HG03354 (cell line): ENCODE measurements around the gene MRI1.
"Not testable (repeated sequence)": the region's sequence is repeated elsewhere in the genome, so short reads cannot be mapped to it uniquely, and the experiment has no call there.

Source experiments
- ATAC-seq: cut with Tn5 transposase; IDR thresholded peaks from one replicate; pipeline ENCODE4 v1.9.1; 2021; ENCODE audit warnings: mild to moderate bottlenecking; ENCODE audit not compliant: unreplicated experiment, poor library complexity, severe bottlenecking

MRI1 gene

DNA sequence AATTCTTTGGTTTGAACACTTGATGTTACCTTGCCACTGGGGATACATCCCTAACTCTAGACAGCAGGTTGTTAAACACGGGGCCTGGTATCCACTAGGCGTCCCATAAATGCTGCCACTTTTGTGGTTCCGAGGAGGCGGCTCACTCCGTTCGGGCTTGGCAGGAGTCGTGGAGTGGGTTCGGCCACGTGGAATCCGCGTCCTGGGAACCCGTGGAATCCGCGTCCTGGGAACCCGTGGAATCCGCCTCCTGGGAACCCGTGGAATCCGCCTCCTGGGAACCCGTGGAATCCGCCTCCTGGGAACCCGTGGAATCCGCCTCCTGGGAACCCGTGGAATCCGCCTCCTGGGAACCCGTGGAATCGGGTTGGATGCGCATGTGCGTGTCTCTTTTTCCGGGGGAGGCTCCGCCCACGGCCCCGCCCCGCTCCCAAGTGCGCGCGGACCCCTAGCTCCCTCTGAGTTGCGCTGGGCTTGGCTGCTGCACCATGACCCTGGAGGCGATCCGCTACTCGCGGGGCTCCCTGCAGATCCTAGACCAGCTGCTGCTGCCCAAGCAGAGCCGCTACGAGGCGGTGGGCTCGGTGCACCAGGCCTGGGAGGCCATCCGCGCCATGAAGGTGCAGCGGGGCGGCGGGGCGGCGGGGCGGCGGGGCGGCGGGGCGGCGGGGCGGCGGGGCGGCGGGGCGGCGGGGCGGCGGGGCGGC lies at the start of gene MRI1:
TSS of gene MRI1 (plus strand) at position 422 of the 707 bp plus-strand sequence. CDS start at position 489, 67 bp downstream.
- peak; percentile 57 for ATAC-seq

- ATAC-seq: no peak
These were observed 47.1 kb upstream of the MRI1 start for GRCh38 chr19:13717194-13717643.

DNA sequence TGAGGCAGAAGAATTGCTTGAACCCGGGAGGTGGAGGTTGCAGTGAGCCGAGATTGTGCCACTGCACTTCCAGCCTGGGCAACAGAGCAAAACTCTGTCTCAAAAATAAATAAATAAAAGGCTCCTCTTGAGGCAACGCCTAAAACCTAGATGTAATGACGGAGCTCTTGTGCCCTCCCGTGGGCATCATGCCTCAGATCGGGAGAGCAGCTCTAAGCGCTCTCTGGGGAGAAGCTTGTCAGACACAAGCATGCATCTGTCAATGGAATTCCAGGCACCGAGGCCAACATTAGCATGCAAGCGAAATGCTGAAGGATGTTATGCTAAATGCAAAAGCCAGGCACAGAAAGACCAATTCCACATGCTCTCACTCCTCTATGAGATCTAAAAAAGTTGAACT lies 45.6 kb upstream of the MRI1 start:
- ATAC-seq: no peak

DNA sequence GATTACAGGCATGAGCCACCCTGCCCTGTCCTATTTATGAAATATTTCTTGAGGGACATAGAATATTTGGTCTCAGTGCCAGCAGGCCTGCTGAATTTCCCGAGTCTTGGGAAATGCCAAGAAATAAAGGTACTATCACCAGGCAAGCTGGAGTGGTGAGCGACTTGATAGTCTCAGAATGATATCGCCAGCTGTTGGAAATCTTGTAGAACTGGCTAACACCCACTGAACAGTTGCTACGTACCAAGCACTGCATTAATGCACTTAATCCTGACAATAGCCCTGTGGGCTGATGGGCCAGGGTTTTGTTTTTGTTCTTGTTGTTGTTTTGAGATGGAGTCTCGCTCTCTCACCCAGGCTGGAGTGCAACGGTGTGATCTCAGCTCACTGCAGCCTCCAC lies 42.2 kb upstream of the MRI1 start:
- ATAC-seq: no peak

DNA sequence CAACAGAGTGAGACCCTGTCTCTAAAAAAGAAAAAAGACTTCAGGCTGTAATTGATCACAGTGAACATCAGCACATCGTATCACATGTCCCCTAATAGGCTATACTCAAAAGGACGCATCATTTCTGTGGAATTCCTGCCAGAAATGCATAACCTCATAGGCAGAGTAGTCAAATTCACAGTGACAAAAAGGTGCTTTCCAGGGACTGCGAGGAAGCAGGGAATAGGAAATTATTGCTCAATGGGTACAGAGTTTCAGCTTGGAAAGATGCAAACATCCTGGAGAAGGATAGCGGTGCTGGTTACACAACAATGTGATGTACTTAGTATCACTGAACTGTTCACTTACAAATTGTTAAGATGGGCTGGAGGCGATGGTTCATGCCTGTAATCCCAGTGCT lies 41.1 kb upstream of the MRI1 start:
- ATAC-seq: no peak

GRCh38 chr19:13726323-13726722 lies 38.0 kb upstream of the MRI1 start:
- ATAC-seq: no peak

DNA sequence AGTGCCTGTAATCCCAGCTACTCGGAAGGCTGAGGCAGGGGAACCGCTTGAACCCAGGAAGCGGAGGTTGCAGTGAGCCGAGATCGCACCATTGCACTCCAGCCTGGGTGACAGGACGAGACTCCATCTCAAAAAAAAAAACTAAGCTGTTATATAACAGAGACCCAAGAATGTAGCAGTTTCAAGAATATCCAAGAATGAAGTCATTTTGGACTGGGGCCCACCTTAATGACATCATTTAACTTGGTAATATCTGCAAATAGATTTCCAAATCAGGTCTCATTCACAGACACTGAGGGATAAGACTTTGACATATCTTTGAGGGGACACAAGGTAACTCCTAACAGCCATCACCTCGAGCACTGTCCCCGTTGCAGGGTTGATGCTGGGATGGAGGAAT lies 36.5 kb upstream of the MRI1 start:
- ATAC-seq: no peak

DNA sequence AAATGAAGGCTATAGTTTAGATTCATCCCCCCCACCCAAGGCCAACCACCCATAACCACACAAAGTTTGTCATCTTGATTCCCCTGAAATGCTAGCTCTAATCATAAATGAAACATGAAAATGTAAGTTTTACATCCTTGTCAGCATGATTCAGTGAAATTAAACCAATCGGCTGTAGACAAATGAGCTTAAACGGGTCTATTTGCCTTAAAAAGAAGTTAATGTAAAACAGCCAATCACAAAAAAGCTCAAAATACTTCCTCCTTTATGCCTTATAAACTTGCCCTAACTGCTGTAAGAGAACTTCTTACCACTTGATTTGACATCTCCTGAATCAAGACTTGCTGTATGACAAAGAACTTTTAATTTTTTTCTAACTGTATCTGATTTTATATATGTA lies 34.5 kb upstream of the MRI1 start:
- ATAC-seq: no peak

DNA sequence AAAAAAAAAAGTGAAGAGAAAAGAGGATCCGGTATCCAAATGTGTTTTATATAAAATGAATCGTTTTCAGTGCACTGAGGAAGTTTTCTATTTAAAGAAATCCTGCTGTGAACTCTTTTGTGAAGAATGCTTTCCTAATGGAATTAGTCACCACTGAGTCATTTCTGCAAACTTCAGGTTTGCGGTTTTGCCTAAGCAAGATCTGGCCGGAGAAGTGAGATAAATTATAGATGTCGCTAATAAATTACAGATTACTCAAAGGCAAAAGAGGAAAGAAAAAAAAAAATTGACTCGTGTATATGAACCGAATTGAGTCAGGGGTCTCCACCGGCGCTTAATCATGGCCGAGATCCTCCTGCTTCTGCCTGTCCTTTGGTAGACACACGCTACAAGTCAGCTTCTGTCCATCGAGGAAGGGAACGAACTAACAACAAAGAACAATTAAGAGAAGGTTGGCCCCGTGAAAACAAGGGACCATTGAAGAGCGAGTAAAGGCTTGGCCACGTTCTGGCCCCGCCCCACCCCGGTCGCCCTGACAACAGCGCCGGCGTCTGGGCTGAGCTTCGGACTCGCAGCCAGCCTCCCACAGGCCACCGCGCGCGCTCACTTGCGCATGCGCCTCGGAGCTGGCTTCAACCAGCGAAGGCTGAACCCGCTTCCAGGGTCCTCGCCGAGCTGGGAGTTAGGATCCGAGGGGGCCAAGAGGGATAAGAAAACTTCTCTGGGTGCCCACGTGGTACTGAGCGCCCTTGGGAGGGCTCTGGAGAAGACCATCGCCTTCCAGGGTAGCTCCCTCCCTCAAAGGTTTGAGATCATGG lies 33.0 kb upstream of the MRI1 start:
- ATAC-seq: peak; percentile 98

GRCh38 chr19:13732337-13732736 lies 32.0 kb upstream of the MRI1 start:
- ATAC-seq: no peak

GRCh38 chr19:13734751-13735150 lies 29.6 kb upstream of the MRI1 start:
- ATAC-seq: no peak

- no peak for ATAC-seq
These were observed 26.2 kb upstream of the MRI1 start for GRCh38 chr19:13738073-13738472.

DNA sequence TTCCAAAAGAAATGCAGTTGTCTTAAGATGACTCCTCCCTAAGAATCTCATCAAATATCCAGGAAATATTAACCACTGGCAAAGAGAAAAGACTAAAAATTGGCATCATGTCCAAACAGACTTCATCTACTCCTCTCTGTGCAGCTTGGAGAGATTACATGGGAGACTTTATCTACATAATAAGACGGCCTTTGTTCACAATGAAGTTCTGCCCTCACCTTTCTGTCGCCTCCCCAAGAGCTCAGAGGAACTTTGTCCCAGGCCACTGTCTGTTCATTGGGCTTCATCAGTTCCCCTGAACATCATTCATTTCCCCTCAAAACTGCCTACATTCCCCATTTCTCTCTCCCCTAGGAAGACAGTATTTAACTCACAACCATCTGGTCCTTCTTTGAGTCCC lies 22.4 kb upstream of the MRI1 start:
- no peak for ATAC-seq

GRCh38 chr19:13742756-13743155 lies 21.6 kb upstream of the MRI1 start:
- ATAC-seq: no peak

DNA sequence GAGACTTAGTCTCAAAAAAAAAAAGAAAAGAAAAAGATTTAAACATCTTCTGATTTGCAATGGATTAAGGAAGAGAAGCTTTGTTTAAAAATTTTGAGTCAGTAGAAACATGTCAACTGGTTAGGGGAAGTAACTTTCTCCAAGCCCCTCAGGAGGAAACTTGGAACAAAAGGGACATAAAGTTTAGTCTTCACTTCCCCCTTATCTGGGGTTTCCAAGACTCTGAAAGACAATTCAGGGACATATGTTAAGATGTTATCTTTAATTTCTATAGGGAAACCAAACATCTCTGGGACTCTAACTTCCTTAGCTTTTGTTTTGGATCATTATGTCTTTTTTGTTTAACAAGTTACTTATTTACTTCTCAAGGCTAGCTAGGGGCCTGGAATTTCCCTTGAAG lies 20.1 kb upstream of the MRI1 start:
- no peak for ATAC-seq

- no peak for ATAC-seq
These were observed 17.2 kb upstream of the MRI1 start for GRCh38 chr19:13747098-13747453.

- peak; percentile 3 for ATAC-seq
These were observed 16.0 kb upstream of the MRI1 start for GRCh38 chr19:13748169-13748828.

GRCh38 chr19:13751436-13751835 lies 12.9 kb upstream of the MRI1 start:
- ATAC-seq: no peak

GRCh38 chr19:13753622-13754021 lies 10.7 kb upstream of the MRI1 start:
- ATAC-seq: not testable (repeated sequence)

DNA sequence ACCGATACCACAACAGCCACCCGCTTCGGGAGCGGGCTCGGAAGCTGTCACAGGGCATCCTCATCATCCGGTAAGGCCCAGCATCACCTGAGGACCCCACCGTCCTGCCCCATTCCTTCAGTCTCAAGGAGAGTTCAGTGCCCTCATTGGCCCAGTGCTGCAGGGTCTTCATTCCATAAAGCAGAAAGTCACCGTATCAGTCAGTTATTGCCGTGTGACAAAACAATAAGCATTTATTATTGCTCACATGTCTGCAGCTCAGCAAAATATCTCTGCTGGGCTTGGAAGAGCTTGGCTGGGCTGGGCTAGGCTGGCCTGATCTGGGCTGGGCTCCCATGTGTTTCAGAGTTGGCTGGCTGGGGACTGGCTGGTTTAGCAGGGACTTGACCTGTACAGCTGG lies 8.1 kb upstream of the MRI1 start:
- no peak for ATAC-seq
